CD4-positive, alpha-beta memory T cell (primary cell): Measurements from ENCODE around the gene TCF12. TPM values are rescaled to one million over a fixed set of nuclear protein-coding genes. Genes with fewer than 3 reads are reported as not detected.
A peak's percentile ranks its signal among the peaks of the same experiment; 100 is the strongest.

Source experiments
- CTCF ChIA-PET: fragments of 350-600 bp; sonication (Branson Sonifier 250); formaldehyde crosslinking; loops from one replicate; lab custom pipeline; 2021; ENCODE audit warnings: inconsistent platforms; ENCODE audit not compliant: partially characterized antibody; lab: Charles Lee
- POLR2A ChIA-PET: fragments of 350-600 bp; sonication (Branson Sonifier 250); formaldehyde crosslinking; loops from one replicate; lab custom pipeline; 2021; ENCODE audit not compliant: partially characterized antibody; lab: Charles Lee
- DNase-seq, 5 donors: peaks; one replicate each; pipeline versions ENCODE4 v3.0.0 to v3.0.0-alpha.2; 2020 to 2022; ENCODE audit warnings: mixed read lengths in 1 of 5
- H3K27ac ChIP-seq: one replicate; pipeline ENCODE4 v1.7.0; 2013; ENCODE audit warnings: low read depth, low read length
- H3K27me3 ChIP-seq: 2 replicates; pipeline ENCODE4 v1.7.0; 2013; ENCODE audit warnings: mild to moderate bottlenecking, low read length, moderate library complexity; ENCODE audit not compliant: insufficient read depth
- H3K36me3 ChIP-seq: 2 replicates; pipeline ENCODE4 v1.7.0; 2013; ENCODE audit warnings: mild to moderate bottlenecking, low read length, moderate library complexity; ENCODE audit not compliant: insufficient read depth
- H3K4me1 ChIP-seq: 2 replicates; pipeline ENCODE4 v1.7.0; 2013; ENCODE audit warnings: mild to moderate bottlenecking, low read length, moderate library complexity; ENCODE audit not compliant: insufficient read depth
- H3K4me3 ChIP-seq, 2 donors: one replicate each; pipeline ENCODE4 v1.7.0; 2013; ENCODE audit warnings: low read length in 2 of 2, mild to moderate bottlenecking in 1 of 2
- H3K9me3 ChIP-seq, 2 donors: one replicate each; pipeline ENCODE4 v1.7.0; 2013; ENCODE audit warnings: low read length in 2 of 2, control low read depth in 1 of 2; ENCODE audit not compliant: control insufficient read depth in 1 of 2
- H3K27ac Mint-ChIP-seq, 7 donors: one replicate each; pipeline ENCODE4 v1.8.0; 2020 to 2021; ENCODE audit warnings: mixed read lengths in 7 of 7, mild to moderate bottlenecking in 6 of 7, inconsistent platforms in 3 of 7, moderate library complexity in 3 of 7
- H3K27me3 Mint-ChIP-seq, 2 donors: one replicate each; pipeline ENCODE4 v1.8.0; 2020 to 2021; ENCODE audit warnings: mixed read lengths in 2 of 2
- H3K36me3 Mint-ChIP-seq, 2 donors: one replicate each; pipeline ENCODE4 v1.8.0; 2020 to 2021; ENCODE audit warnings: mixed read lengths in 2 of 2, inconsistent platforms in 1 of 2, mild to moderate bottlenecking in 1 of 2
- H3K4me1 Mint-ChIP-seq, 4 donors: one replicate each; pipeline ENCODE4 v1.8.0; 2020 to 2021; ENCODE audit warnings: mixed read lengths in 4 of 4, mild to moderate bottlenecking in 1 of 4
- H3K4me3 Mint-ChIP-seq, 8 donors: one replicate each; pipeline ENCODE4 v1.8.0; 2020 to 2021; ENCODE audit warnings: mixed read lengths in 8 of 8, mild to moderate bottlenecking in 7 of 8, moderate library complexity in 6 of 8, inconsistent platforms in 3 of 8
- H3K9me3 Mint-ChIP-seq, 8 donors: one replicate each; pipeline ENCODE4 v1.8.0; 2020 to 2021; ENCODE audit warnings: mixed read lengths in 8 of 8, mild to moderate bottlenecking in 5 of 8, inconsistent platforms in 3 of 8, moderate library complexity in 1 of 8
- intact Hi-C: fragments of 100-400 bp; cut with micrococcal nuclease; formaldehyde crosslinking; loops from one replicate; pipeline ENCODE4 v1.15.1; 2023
- polyA plus RNA-seq, 2 donors: library from polyadenylated mRNA; unstranded; fragments of 300-500 nt; fragmentation: Illumina TruSeq; gene quantifications; one replicate each; pipeline ENCODE4 v1.2.3, GENCODE V29; 2021
- total RNA-seq, 2 experiments: library from RNA; stranded (reverse); gene quantifications; one replicate each; pipeline ENCODE4 v1.2.3, GENCODE V29; 2021

TCF12 gene
- total and polyA plus RNA-seq, 4 experiments from 2014 or later = 36.5 to 86.5 (median 68.4) TPM

GRCh38 chr15:57030011-57030410 lies 111.6 kb downstream of the TCF12 start:
- H3K36me3 ChIP-seq = no peaks in the 10 kb centered on the region
- CTCF ChIA-PET = no interaction called here
- Mint-ChIP-seq H3K4me1 (peaks cover 15 to 42% (median 36%) of the 10 kb centered on the region in 4 donors), H3K27me3 (no peaks in the 10 kb centered on the region), H3K36me3 (peaks cover 5 to 7% of the 10 kb centered on the region in 2 donors), H3K27ac (peak overlapping the region in 1 of 7 donors; percentile 9), H3K4me3 (no peak overlapping the region), H3K9me3 (no peaks in the 10 kb centered on the region)
- no peak for DNase-seq
- H3K27ac ChIP-seq = no peak overlapping the region
- intact Hi-C loops = no loop called here
- H3K4me3 ChIP-seq = no peak overlapping the region
- POLR2A ChIA-PET = no interaction called here
- H3K4me1 ChIP-seq = peaks cover 4% of the 10 kb centered on the region
- H3K27me3 ChIP-seq = no peaks in the 10 kb centered on the region
- no peaks in the 10 kb centered on the region for H3K9me3 ChIP-seq

DNA sequence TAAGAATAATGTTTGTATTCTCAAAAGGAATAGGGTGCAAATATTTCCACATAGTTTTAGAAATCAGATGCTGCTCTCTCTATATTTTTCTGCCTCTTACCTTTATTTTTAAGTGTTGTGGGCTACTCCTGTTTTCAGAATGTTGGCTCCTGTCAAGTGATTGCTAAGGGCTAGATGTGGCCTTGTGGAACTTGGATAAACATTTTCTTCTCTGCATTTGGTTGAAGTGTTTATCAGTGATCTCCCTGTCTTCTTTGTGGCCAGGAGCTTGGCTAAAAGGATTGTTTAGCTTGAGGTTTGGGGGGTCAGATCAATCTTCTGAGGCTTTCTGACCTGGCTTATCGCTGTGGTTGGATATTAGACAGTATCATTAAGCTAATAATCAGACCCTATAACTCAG lies 112.6 kb downstream of the TCF12 start:
- no peak for DNase-seq
- peak overlapping the region in 1 of 7 donors; percentile 48 for H3K27ac Mint-ChIP-seq
- no peak overlapping the region for H3K27ac ChIP-seq
- ChIA-PET CTCF (no interaction called here), POLR2A (no interaction called here)
- no peak overlapping the region for H3K4me3 ChIP-seq
- H3K4me1 Mint-ChIP-seq = peaks cover 20 to 46% (median 37%) of the 10 kb centered on the region in 4 donors
- intact Hi-C loops = no loop called here
- no peaks in the 10 kb centered on the region for H3K9me3 Mint-ChIP-seq
- H3K27me3 Mint-ChIP-seq = no peaks in the 10 kb centered on the region
- H3K36me3 ChIP-seq = no peaks in the 10 kb centered on the region
- peaks cover 5 to 7% of the 10 kb centered on the region in 2 donors for H3K36me3 Mint-ChIP-seq
- H3K4me3 Mint-ChIP-seq = no peak overlapping the region
- H3K4me1 ChIP-seq = peaks cover 8% of the 10 kb centered on the region
- no peaks in the 10 kb centered on the region for H3K27me3 ChIP-seq
- H3K9me3 ChIP-seq = no peaks in the 10 kb centered on the region

- Mint-ChIP-seq H3K9me3 (no peaks in the 10 kb centered on the region), H3K27me3 (no peaks in the 10 kb centered on the region), H3K36me3 (peaks cover 5 to 7% of the 10 kb centered on the region in 2 donors), H3K27ac (peak overlapping the region in 2 of 7 donors; percentile 32 to 48), H3K4me3 (no peak overlapping the region), H3K4me1 (peaks cover 24 to 51% (median 41%) of the 10 kb centered on the region in 4 donors)
- Histone ChIP-seq H3K4me1 (peaks cover 12% of the 10 kb centered on the region), H3K27ac (no peak overlapping the region), H3K9me3 (no peaks in the 10 kb centered on the region), H3K4me3 (no peak overlapping the region), H3K36me3 (no peaks in the 10 kb centered on the region), H3K27me3 (no peaks in the 10 kb centered on the region)
- ChIA-PET CTCF (no interaction called here), POLR2A (no interaction called here)
- DNase-seq = no peak
- intact Hi-C loops = no loop called here
Observed at GRCh38 chr15:57031605-57032004, 113.2 kb downstream of the TCF12 start.

GRCh38 chr15:57032338-57032737 lies 113.9 kb downstream of the TCF12 start:
- intact Hi-C loops = no loop called here
- ChIA-PET CTCF (no interaction called here), POLR2A (no interaction called here)
- DNase-seq = no peak
- Mint-ChIP-seq H3K4me1 (peaks cover 30 to 58% (median 48%) of the 10 kb centered on the region in 4 donors), H3K36me3 (peaks cover 5 to 7% of the 10 kb centered on the region in 2 donors), H3K27ac (peak overlapping the region in 1 of 7 donors; percentile 46), H3K27me3 (no peaks in the 10 kb centered on the region), H3K4me3 (peak overlapping the region in 1 of 8 donors; percentile 29), H3K9me3 (no peaks in the 10 kb centered on the region)
- no peak overlapping the region for H3K27ac ChIP-seq
- H3K4me3 ChIP-seq = no peak overlapping the region
- no peaks in the 10 kb centered on the region for H3K27me3 ChIP-seq
- H3K4me1 ChIP-seq = peaks cover 19% of the 10 kb centered on the region
- H3K36me3 ChIP-seq = no peaks in the 10 kb centered on the region
- no peaks in the 10 kb centered on the region for H3K9me3 ChIP-seq

GRCh38 chr15:57033715-57034439 lies 115.4 kb downstream of the TCF12 start:
- H3K4me1 ChIP-seq = peaks cover 26% of the 10 kb centered on the region
- H3K36me3 ChIP-seq = no peaks in the 10 kb centered on the region
- DNase-seq = no peak
- Mint-ChIP-seq H3K27ac (peak overlapping the region in 1 of 7 donors; percentile 25), H3K36me3 (no peaks in the 10 kb centered on the region), H3K27me3 (no peaks in the 10 kb centered on the region), H3K9me3 (no peaks in the 10 kb centered on the region), H3K4me3 (no peak overlapping the region), H3K4me1 (peaks cover 37 to 67% (median 52%) of the 10 kb centered on the region in 4 donors)
- ChIA-PET POLR2A (interaction anchor here (0.6 kb wide), 1 partner anchor 357 kb away, joined by 3 read pairs; no protein-coding TSS in a partner anchor), CTCF (no interaction called here)
- H3K9me3 ChIP-seq = no peaks in the 10 kb centered on the region
- no peaks in the 10 kb centered on the region for H3K27me3 ChIP-seq
- intact Hi-C loops = no loop called here
- no peak overlapping the region for H3K27ac ChIP-seq
- H3K4me3 ChIP-seq = no peak overlapping the region

- Histone ChIP-seq H3K4me1 (peaks cover 29% of the 10 kb centered on the region), H3K9me3 (no peaks in the 10 kb centered on the region), H3K27me3 (no peaks in the 10 kb centered on the region), H3K36me3 (no peaks in the 10 kb centered on the region), H3K27ac (no peak overlapping the region), H3K4me3 (no peak overlapping the region)
- Mint-ChIP-seq H3K4me3 (no peak overlapping the region), H3K36me3 (no peaks in the 10 kb centered on the region), H3K9me3 (no peaks in the 10 kb centered on the region), H3K27me3 (no peaks in the 10 kb centered on the region), H3K4me1 (peaks cover 41 to 73% (median 56%) of the 10 kb centered on the region in 4 donors), H3K27ac (no peak overlapping the region)
- ChIA-PET POLR2A (no interaction called here), CTCF (no interaction called here)
- no peak for DNase-seq
- intact Hi-C loops = no loop called here
Observed at GRCh38 chr15:57034613-57035012, 116.2 kb downstream of the TCF12 start.

- Histone ChIP-seq H3K4me1 (peaks cover 29% of the 10 kb centered on the region), H3K9me3 (no peaks in the 10 kb centered on the region), H3K27me3 (no peaks in the 10 kb centered on the region), H3K27ac (no peak overlapping the region), H3K36me3 (no peaks in the 10 kb centered on the region), H3K4me3 (no peak overlapping the region)
- no peaks in the 10 kb centered on the region for H3K36me3 Mint-ChIP-seq
- no peaks in the 10 kb centered on the region for H3K9me3 Mint-ChIP-seq
- no peaks in the 10 kb centered on the region for H3K27me3 Mint-ChIP-seq
- CTCF ChIA-PET = no interaction called here
- peak overlapping the region in 4 of 8 donors; percentile 17 to 69 (median 44) for H3K4me3 Mint-ChIP-seq
- intact Hi-C loops = no loop called here
- no peak for DNase-seq
- POLR2A ChIA-PET = no interaction called here
- H3K27ac Mint-ChIP-seq = no peak overlapping the region
- peaks cover 38 to 75% (median 54%) of the 10 kb centered on the region in 4 donors for H3K4me1 Mint-ChIP-seq
Observed at GRCh38 chr15:57035664-57036063, 117.2 kb downstream of the TCF12 start.
